Osteoblast (primary cell): ENCODE measurements around the gene NAMPT. TPM values are rescaled to one million over a fixed set of nuclear protein-coding genes. Genes with fewer than 3 reads are reported as not detected.

Experiments used
- DNase-seq: peaks from one replicate; pipeline ENCODE4 v3.0.0; 2011; ENCODE audit warnings: low spot score, mixed read lengths; ENCODE audit not compliant: insufficient read length; ENCODE audit errors: missing footprints
- H2AFZ ChIP-seq: 2 replicates; pipeline ENCODE4 v1.6.0; 2011; ENCODE audit warnings: mild to moderate bottlenecking, low read length
- H3K27ac ChIP-seq: 2 replicates; pipeline ENCODE4 v1.5.1; 2011; ENCODE audit warnings: mild to moderate bottlenecking, low read depth, low read length, moderate library complexity
- H3K27me3 ChIP-seq: 2 replicates; pipeline ENCODE4 v1.6.0; 2012; ENCODE audit warnings: mild to moderate bottlenecking, control low read depth, inconsistent platforms, low read length, moderate library complexity; ENCODE audit not compliant: insufficient read depth
- H3K36me3 ChIP-seq: 2 replicates; pipeline ENCODE4 v1.5.1; 2011; ENCODE audit warnings: mild to moderate bottlenecking, low read length, control low read depth, moderate library complexity; ENCODE audit not compliant: insufficient read depth
- H3K4me1 ChIP-seq: 2 replicates; pipeline ENCODE4 v1.5.1; 2011; ENCODE audit warnings: mild to moderate bottlenecking, low read length, control low read depth, moderate library complexity; ENCODE audit not compliant: insufficient read depth
- H3K4me2 ChIP-seq: 2 replicates; pipeline ENCODE4 v1.6.0; 2011; ENCODE audit warnings: mild to moderate bottlenecking, low read length; ENCODE audit not compliant: insufficient read depth
- H3K4me3 ChIP-seq: fragments of 200-600 bp; sonication (generic); 3 replicates; pipeline ENCODE4 v1.5.1; 2012; ENCODE audit warnings: mild to moderate bottlenecking, low read length, inconsistent platforms; ENCODE audit not compliant: insufficient read depth
- H3K79me2 ChIP-seq: 2 replicates; pipeline ENCODE4 v1.6.0; 2012; ENCODE audit warnings: mild to moderate bottlenecking, low read length, control low read depth, inconsistent platforms; ENCODE audit not compliant: insufficient read depth
- H3K9me3 ChIP-seq: 2 replicates; pipeline ENCODE4 v1.5.1; 2011; ENCODE audit warnings: low read depth, low read length, control low read depth
- H4K20me1 ChIP-seq: 2 replicates; pipeline ENCODE4 v1.6.0; 2012; ENCODE audit warnings: mild to moderate bottlenecking, low read length, control low read depth; ENCODE audit not compliant: insufficient read depth
- CTCF ChIP-seq: IDR thresholded peaks from 2 replicates; pipeline ENCODE4 v1.5.1; 2011; ENCODE audit warnings: mild to moderate bottlenecking, low read depth, low read length, moderate library complexity; ENCODE audit errors: extremely low read depth
- total RNA-seq: library from RNA; depleted of rRNA; stranded (reverse); fragments of >200 nt; gene quantifications from 2 replicates; pipeline ENCODE4 v1.2.3, GENCODE V29; 2012

The NAMPT gene
- total RNA-seq, 1 donor: 55.0 TPM

- Histone ChIP-seq H3K4me2 (no peak overlapping the region), H3K4me1 (peaks cover 4% of the 10 kb centered on the region), H3K27me3 (no peaks in the 10 kb centered on the region), H3K36me3 (no peaks in the 10 kb centered on the region), H3K9me3 (no peaks in the 10 kb centered on the region), H3K79me2 (no peaks in the 10 kb centered on the region), H3K4me3 (no peak overlapping the region), H4K20me1 (no peaks in the 10 kb centered on the region), H2AFZ (no peak overlapping the region), H3K27ac (no peak overlapping the region)
- TF ChIP-seq CTCF: no peak
- no peak for DNase-seq
Observed at GRCh38 chr7:106225856-106226255, 58.9 kb downstream of the NAMPT start.

DNA sequence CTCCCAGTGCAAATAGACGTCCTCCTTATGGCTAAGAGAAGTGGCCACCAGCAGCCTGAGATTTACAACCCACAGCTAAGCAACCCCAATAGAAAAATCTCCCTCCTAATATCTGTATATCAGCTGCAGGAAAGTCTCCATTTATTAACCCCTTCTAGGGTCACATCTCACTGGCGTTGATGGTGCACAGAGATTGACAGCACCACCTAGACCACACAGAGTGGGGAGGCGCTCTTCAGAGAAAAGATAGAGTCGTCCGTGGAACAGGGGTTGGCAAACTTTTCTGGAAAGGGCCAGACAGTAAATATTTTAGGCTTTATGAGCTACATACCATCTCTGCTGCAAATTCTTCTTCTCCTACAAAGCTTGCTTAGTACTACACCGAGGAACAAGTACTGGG, 60.0 kb downstream of the NAMPT start:
- no peak for TF ChIP-seq CTCF
- H3K79me2 ChIP-seq: no peaks in the 10 kb centered on the region
- DNase-seq: no peak
- H3K4me3 ChIP-seq: no peak overlapping the region
- no peak overlapping the region for H3K27ac ChIP-seq
- no peaks in the 10 kb centered on the region for H3K36me3 ChIP-seq
- no peak overlapping the region for H2AFZ ChIP-seq
- peaks cover 4% of the 10 kb centered on the region for H3K4me1 ChIP-seq
- no peak overlapping the region for H3K4me2 ChIP-seq
- H3K27me3 ChIP-seq: no peaks in the 10 kb centered on the region
- H4K20me1 ChIP-seq: no peaks in the 10 kb centered on the region
- no peaks in the 10 kb centered on the region for H3K9me3 ChIP-seq

DNA sequence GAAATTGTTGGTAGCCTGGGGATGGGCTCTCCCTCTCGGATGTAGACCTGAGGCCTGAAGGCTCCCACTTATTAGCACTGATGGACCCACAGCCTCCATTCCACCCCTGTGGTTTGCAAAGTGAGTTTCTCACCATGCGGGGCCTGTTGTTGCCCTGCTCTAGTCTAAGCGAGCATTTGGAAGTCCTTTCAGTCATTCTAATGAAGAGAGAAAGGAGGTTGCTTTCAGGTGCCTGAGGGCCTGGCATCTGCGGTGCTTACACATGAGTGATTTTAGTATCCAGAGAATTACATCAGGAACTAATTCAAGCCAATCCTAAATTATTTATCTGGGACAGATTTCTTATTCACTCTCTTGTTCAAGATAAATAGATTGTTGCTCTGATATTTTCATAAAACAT, 61.6 kb downstream of the NAMPT start:
- no peak overlapping the region for H2AFZ ChIP-seq
- H3K4me3 ChIP-seq: no peak overlapping the region
- no peaks in the 10 kb centered on the region for H3K36me3 ChIP-seq

GRCh38 chr7:106222545-106222944, 62.2 kb downstream of the NAMPT start:
- Histone ChIP-seq H3K27ac (no peak overlapping the region), H3K4me2 (no peak overlapping the region), H4K20me1 (no peaks in the 10 kb centered on the region), H3K4me1 (peaks cover 4% of the 10 kb centered on the region), H3K27me3 (no peaks in the 10 kb centered on the region), H3K4me3 (no peak overlapping the region), H3K79me2 (no peaks in the 10 kb centered on the region), H3K36me3 (no peaks in the 10 kb centered on the region), H3K9me3 (no peaks in the 10 kb centered on the region), H2AFZ (no peak overlapping the region)
- no peak for TF ChIP-seq CTCF
- DNase-seq: no peak

More for the DNA sequence above, 61.6 kb downstream of the NAMPT start:
- Histone ChIP-seq H3K27me3 (no peaks in the 10 kb centered on the region), H4K20me1 (no peaks in the 10 kb centered on the region), H3K9me3 (no peaks in the 10 kb centered on the region), H3K4me2 (no peak overlapping the region), H3K4me1 (peaks cover 4% of the 10 kb centered on the region), H3K27ac (no peak overlapping the region), H3K79me2 (no peaks in the 10 kb centered on the region)
- TF ChIP-seq CTCF: no peak
- DNase-seq: no peak
